Stimulated activated CD4-positive, alpha-beta T cell treated with anti-CD3 and anti-CD28 coated beads, Interleukin-1b, Interleukin-23, amount 100 ng/mL, for 1 hour (primary cell): ENCODE data around the gene SLIT3.

ENCODE experiments used
- DNase-seq, 2 donors: peaks; one replicate each; pipeline ENCODE4 v3.0.0-alpha.2; 2020; ENCODE audit warnings: low read depth in 2 of 2

SLIT3 gene

GRCh38 chr5:168669668-168670378, 631.1 kb downstream of the SLIT3 start:
- DNase-seq = no peak

- no peak for DNase-seq
These were observed 631.8 kb downstream of the SLIT3 start for GRCh38 chr5:168669156-168669555.

- no peak for DNase-seq
These were observed 632.9 kb downstream of the SLIT3 start for GRCh38 chr5:168668078-168668477.

- no peak for DNase-seq
These were observed 633.6 kb downstream of the SLIT3 start for GRCh38 chr5:168667301-168667840.

GRCh38 chr5:168666356-168666755, 634.6 kb downstream of the SLIT3 start:
- no peak for DNase-seq

GRCh38 chr5:168663276-168664004, 637.5 kb downstream of the SLIT3 start:
- no peak for DNase-seq

GRCh38 chr5:168661593-168662485, 639.1 kb downstream of the SLIT3 start:
- no peak for DNase-seq

GRCh38 chr5:168660691-168661090, 640.2 kb downstream of the SLIT3 start:
- DNase-seq = no peak

- DNase-seq = no peak
These were observed 641.6 kb downstream of the SLIT3 start for GRCh38 chr5:168659286-168659847.

- no peak for DNase-seq
These were observed 642.5 kb downstream of the SLIT3 start for GRCh38 chr5:168658394-168658793.

- no peak for DNase-seq
These were observed 644.3 kb downstream of the SLIT3 start for GRCh38 chr5:168656633-168657032.

GRCh38 chr5:168655316-168655715, 645.6 kb downstream of the SLIT3 start:
- no peak for DNase-seq

GRCh38 chr5:168654211-168654721, 646.7 kb downstream of the SLIT3 start:
- no peak for DNase-seq

GRCh38 chr5:168653626-168654025, 647.3 kb downstream of the SLIT3 start:
- DNase-seq = no peak

GRCh38 chr5:168651648-168652047, 649.3 kb downstream of the SLIT3 start:
- DNase-seq = no peak

GRCh38 chr5:168649306-168649705, 651.6 kb downstream of the SLIT3 start:
- no peak for DNase-seq

GRCh38 chr5:168648576-168648975, 652.4 kb downstream of the SLIT3 start:
- no peak for DNase-seq

- DNase-seq = no peak
These were observed 652.9 kb downstream of the SLIT3 start for GRCh38 chr5:168648016-168648415.

- DNase-seq = no peak
These were observed 653.9 kb downstream of the SLIT3 start for GRCh38 chr5:168647083-168647482.

GRCh38 chr5:168646335-168646734, 654.6 kb downstream of the SLIT3 start:
- DNase-seq = no peak

GRCh38 chr5:168645195-168645594, 655.7 kb downstream of the SLIT3 start:
- no peak for DNase-seq
